LNCaP clone FGC (cell line): Measurements from ENCODE around the gene MARVELD1.
"Not testable (repeated sequence)": the region's sequence is repeated elsewhere in the genome, so short reads cannot be mapped to it uniquely, and the experiment has no call there.

Experiments
- DNase-seq: peaks from one replicate; pipeline ENCODE4 v3.0.0-alpha.2; 2011; ENCODE audit warnings: low read depth
- H3K4me3 ChIP-seq: 2 replicates; pipeline ENCODE4 v1.5.1; 2011; ENCODE audit warnings: mild to moderate bottlenecking, low read depth, low read length, control low read depth
- CTCF ChIP-seq: IDR thresholded peaks from 2 replicates; pipeline ENCODE4 v1.5.1; 2012; ENCODE audit warnings: mild to moderate bottlenecking; ENCODE audit not compliant: control insufficient read depth, insufficient read depth; ENCODE audit errors: extremely low read depth

MARVELD1 gene

GRCh38 chr10:97675222-97675621 lies 38.3 kb upstream of the MARVELD1 start:
- no peak for TF ChIP-seq CTCF
- DNase-seq: no peak
- no peak overlapping the region for H3K4me3 ChIP-seq

GRCh38 chr10:97676770-97677581 lies 36.6 kb upstream of the MARVELD1 start:
- DNase-seq: peak; percentile 17
- H3K4me3 ChIP-seq: no peak overlapping the region
- peak; percentile 77 for TF ChIP-seq CTCF

- no peak for DNase-seq
- TF ChIP-seq CTCF: no peak
- H3K4me3 ChIP-seq: no peak overlapping the region
Measured at GRCh38 chr10:97679594-97679993, 33.9 kb upstream of the MARVELD1 start.

- TF ChIP-seq CTCF: no peak
- no peak for DNase-seq
- no peak overlapping the region for H3K4me3 ChIP-seq
Measured at GRCh38 chr10:97682042-97682441, 31.5 kb upstream of the MARVELD1 start.

GRCh38 chr10:97683556-97684367 lies 29.8 kb upstream of the MARVELD1 start:
- no peak overlapping the region for H3K4me3 ChIP-seq
- no peak for DNase-seq
- no peak for TF ChIP-seq CTCF

GRCh38 chr10:97684368-97684713 lies 29.2 kb upstream of the MARVELD1 start:
- H3K4me3 ChIP-seq, DNase-seq: not testable (repeated sequence)

- H3K4me3 ChIP-seq: no peak overlapping the region
- DNase-seq: no peak
- no peak for TF ChIP-seq CTCF
Measured at GRCh38 chr10:97684866-97685394, 28.6 kb upstream of the MARVELD1 start.
